ENCODE data around the gene OPRL1.

OPRL1 gene

GRCh38 chr20:64106435-64106961 lies 26.6 kb downstream of the OPRL1 start:
- no peak overlapping the region for H3K4me3 ChIP-seq (ENCODE audit: low read length)
- H3K9ac ChIP-seq (ENCODE audit: low read length) = no peak overlapping the region
- no peaks in the 10 kb centered on the region for H3K4me1 ChIP-seq (ENCODE audit: control insufficient read depth, low read depth, low read length)
- H3K9me3 ChIP-seq (ENCODE audit: control insufficient read depth, low read depth, low read length) = no peaks in the 10 kb centered on the region
- H3K27me3 ChIP-seq (ENCODE audit: control insufficient read depth, insufficient read depth, low read length) = peaks cover 23% of the 10 kb centered on the region
- H3K27ac ChIP-seq (ENCODE audit: low read length) = no peak overlapping the region
- no peaks in the 10 kb centered on the region for H3K36me3 ChIP-seq (ENCODE audit: control insufficient read depth, low read depth, low read length)

- Histone ChIP-seq H3K4me3 (ENCODE audit: low read length) (no peak within 1 kb of the TSS), H3K36me3 (ENCODE audit: control insufficient read depth, low read depth, low read length) (no peaks in the 10 kb centered on the region), H3K27me3 (ENCODE audit: control insufficient read depth, insufficient read depth, low read length) (peaks cover 17% of the 10 kb centered on the region), H3K9me3 (ENCODE audit: control insufficient read depth, low read depth, low read length) (no peaks in the 10 kb centered on the region), H3K4me1 (ENCODE audit: control insufficient read depth, low read depth, low read length) (no peaks in the 10 kb centered on the region), H3K9ac (ENCODE audit: low read length) (no peak within 1 kb of the TSS), H3K27ac (ENCODE audit: low read length) (no peak within 1 kb of the TSS)
Observed at GRCh38 chr20:64106981-64107735, 27.3 kb downstream of the OPRL1 start, which contains the start of gene NPBWR2. NPBWR2 (minus strand) TSS chr20:64107565; CDS start chr20:64106831, 734 bp downstream.

GRCh38 chr20:64107736-64108457 lies 28.0 kb downstream of the OPRL1 start:
- H3K9me3 ChIP-seq (ENCODE audit: control insufficient read depth, low read depth, low read length) = no peaks in the 10 kb centered on the region
- H3K4me3 ChIP-seq (ENCODE audit: low read length) = no peak overlapping the region
- H3K9ac ChIP-seq (ENCODE audit: low read length) = no peak overlapping the region
- H3K4me1 ChIP-seq (ENCODE audit: control insufficient read depth, low read depth, low read length) = no peaks in the 10 kb centered on the region
- H3K27ac ChIP-seq (ENCODE audit: low read length) = no peak overlapping the region
- H3K36me3 ChIP-seq (ENCODE audit: control insufficient read depth, low read depth, low read length) = no peaks in the 10 kb centered on the region
- peaks cover 10% of the 10 kb centered on the region for H3K27me3 ChIP-seq (ENCODE audit: control insufficient read depth, insufficient read depth, low read length)

- Histone ChIP-seq H3K4me3 (ENCODE audit: low read length) (no peak overlapping the region), H3K9ac (ENCODE audit: low read length) (no peak overlapping the region), H3K4me1 (ENCODE audit: control insufficient read depth, low read depth, low read length) (no peaks in the 10 kb centered on the region), H3K9me3 (ENCODE audit: control insufficient read depth, low read depth, low read length) (no peaks in the 10 kb centered on the region), H3K27ac (ENCODE audit: low read length) (no peak overlapping the region), H3K36me3 (ENCODE audit: control insufficient read depth, low read depth, low read length) (no peaks in the 10 kb centered on the region), H3K27me3 (ENCODE audit: control insufficient read depth, insufficient read depth, low read length) (no peaks in the 10 kb centered on the region)
Observed at GRCh38 chr20:64108731-64109681, 29.1 kb downstream of the OPRL1 start.

GRCh38 chr20:64109831-64110391 lies 30.0 kb downstream of the OPRL1 start:
- Histone ChIP-seq H3K36me3 (ENCODE audit: control insufficient read depth, low read depth, low read length) (no peaks in the 10 kb centered on the region), H3K4me3 (ENCODE audit: low read length) (no peak overlapping the region), H3K9ac (ENCODE audit: low read length) (no peak overlapping the region), H3K4me1 (ENCODE audit: control insufficient read depth, low read depth, low read length) (no peaks in the 10 kb centered on the region), H3K9me3 (ENCODE audit: control insufficient read depth, low read depth, low read length) (no peaks in the 10 kb centered on the region), H3K27ac (ENCODE audit: low read length) (no peak overlapping the region), H3K27me3 (ENCODE audit: control insufficient read depth, insufficient read depth, low read length) (no peaks in the 10 kb centered on the region)

- no peaks in the 10 kb centered on the region for H3K4me1 ChIP-seq (ENCODE audit: control insufficient read depth, low read depth, low read length)
- H3K27me3 ChIP-seq (ENCODE audit: control insufficient read depth, insufficient read depth, low read length) = no peaks in the 10 kb centered on the region
- H3K36me3 ChIP-seq (ENCODE audit: control insufficient read depth, low read depth, low read length) = no peaks in the 10 kb centered on the region
- H3K9ac ChIP-seq (ENCODE audit: low read length) = no peak overlapping the region
- H3K4me3 ChIP-seq (ENCODE audit: low read length) = no peak overlapping the region
- H3K27ac ChIP-seq (ENCODE audit: low read length) = no peak overlapping the region
- no peaks in the 10 kb centered on the region for H3K9me3 ChIP-seq (ENCODE audit: control insufficient read depth, low read depth, low read length)
Observed at GRCh38 chr20:64110411-64111068, 30.7 kb downstream of the OPRL1 start.

- no peak overlapping the region for H3K27ac ChIP-seq (ENCODE audit: low read length)
- no peaks in the 10 kb centered on the region for H3K27me3 ChIP-seq (ENCODE audit: control insufficient read depth, insufficient read depth, low read length)
Observed at GRCh38 chr20:64111841-64112641, 32.2 kb downstream of the OPRL1 start.

GRCh38 chr20:64112691-64113443 lies 33.0 kb downstream of the OPRL1 start:
- no peak overlapping the region for H3K27ac ChIP-seq (ENCODE audit: low read length)
- no peaks in the 10 kb centered on the region for H3K4me1 ChIP-seq (ENCODE audit: control insufficient read depth, low read depth, low read length)
- H3K9me3 ChIP-seq (ENCODE audit: control insufficient read depth, low read depth, low read length) = no peaks in the 10 kb centered on the region
- H3K9ac ChIP-seq (ENCODE audit: low read length) = no peak overlapping the region
- H3K36me3 ChIP-seq (ENCODE audit: control insufficient read depth, low read depth, low read length) = no peaks in the 10 kb centered on the region
- no peak overlapping the region for H3K4me3 ChIP-seq (ENCODE audit: low read length)
- no peaks in the 10 kb centered on the region for H3K27me3 ChIP-seq (ENCODE audit: control insufficient read depth, insufficient read depth, low read length)

More at GRCh38 chr20:64111841-64112641, 32.2 kb downstream of the OPRL1 start:
- Histone ChIP-seq H3K4me3 (ENCODE audit: low read length) (no peak overlapping the region), H3K9ac (ENCODE audit: low read length) (no peak overlapping the region), H3K36me3 (ENCODE audit: control insufficient read depth, low read depth, low read length) (no peaks in the 10 kb centered on the region), H3K9me3 (ENCODE audit: control insufficient read depth, low read depth, low read length) (no peaks in the 10 kb centered on the region), H3K4me1 (ENCODE audit: control insufficient read depth, low read depth, low read length) (no peaks in the 10 kb centered on the region)

- Histone ChIP-seq H3K27ac (ENCODE audit: low read length) (no peak overlapping the region), H3K9me3 (ENCODE audit: control insufficient read depth, low read depth, low read length) (no peaks in the 10 kb centered on the region), H3K9ac (ENCODE audit: low read length) (no peak overlapping the region), H3K27me3 (ENCODE audit: control insufficient read depth, insufficient read depth, low read length) (no peaks in the 10 kb centered on the region), H3K4me3 (ENCODE audit: low read length) (no peak overlapping the region), H3K4me1 (ENCODE audit: control insufficient read depth, low read depth, low read length) (no peaks in the 10 kb centered on the region), H3K36me3 (ENCODE audit: control insufficient read depth, low read depth, low read length) (no peaks in the 10 kb centered on the region)
Observed at GRCh38 chr20:64113444-64113775, 33.5 kb downstream of the OPRL1 start.
